ENCODE results near the gene PPT2.
"Not testable (repeated sequence)": the region's sequence is repeated elsewhere in the genome, so short reads cannot be mapped to it uniquely, and the experiment has no call there.

Gene PPT2

GRCh38 chr6:32210191-32210601, 56.3 kb downstream of the PPT2 start:
- no peak for DNase-seq (ENCODE audit: low read depth in 3 of 3)

- DNase-seq (ENCODE audit: low read depth in 3 of 3): not testable (repeated sequence)
Measured at GRCh38 chr6:32211432-32211831, 57.5 kb downstream of the PPT2 start.

GRCh38 chr6:32212076-32212760, 58.3 kb downstream of the PPT2 start:
- DNase-seq (ENCODE audit: low read depth in 3 of 3): no peak

Measured in stimulated activated CD4-positive, alpha-beta T cell treated with anti-CD3 and anti-CD28 coated beads, TNF-alpha, amount 100 ng/mL, for 48 hours (primary cell).